K562 (cell line): ENCODE measurements around the gene CNIH3. TPM values are rescaled to one million over a fixed set of nuclear protein-coding genes. Genes with fewer than 3 reads are reported as not detected.

ENCODE experiments used
- ATAC-seq: fragments of 200-7000 bp; cut with Tn5 transposase; 3 replicates; pipeline ENCODE4 v1.9.1; 2020; ENCODE audit warnings: moderate library complexity
- BruUV-seq: library from RNA; stranded (reverse); fragments of 400-500 nt; replicated peaks from 2 replicates; lab custom pipeline; 2021; lab: Mats Ljungman, UMichigan
- CTCF ChIA-PET: fragments of 300-600 bp; formaldehyde crosslinking; extraction: SDS; loops from one replicate; lab custom pipeline; 2021; ENCODE audit warnings: low intra/inter-chr PET ratio; lab: Yijun Ruan, JAX
- POLR2A ChIA-PET: fragments of 300-600, 350-650 bp; sonication (Branson Sonifier 250); formaldehyde crosslinking; extraction: SDS; loops from one replicate; lab custom pipeline; 2021; ENCODE audit warnings: antibody characterized with exemption, inconsistent platforms; lab: Yijun Ruan, JAX
- DNase-seq, 4 experiments: peaks; one replicate each; pipeline versions ENCODE4 v3.0.0 to v3.0.0-alpha.2; 2011 to 2018; ENCODE audit warnings: low spot score in 3 of 4, mixed read lengths in 3 of 4; ENCODE audit errors: extremely low read depth in 1 of 4
- FAIRE-seq: peaks from 2 replicates; lab custom pipeline; 2011; peaks lifted over from hg19 to GRCh38; lab: Jason Lieb, UNC
- H2AFZ ChIP-seq: 2 replicates; pipeline ENCODE4 v1.6.0; 2011; ENCODE audit warnings: low read depth, low read length, control low read depth, inconsistent platforms
- H3K27ac ChIP-seq: fragments of 200-600 bp; 3 replicates; pipeline ENCODE4 v1.8.0; 2011; ENCODE audit warnings: low read depth, mild to moderate bottlenecking, control low read depth, inconsistent platforms, low read length, moderate library complexity, mixed read lengths; ENCODE audit errors: extremely low read depth
- H3K27me3 ChIP-seq, 2 experiments: fragments of 300-600 bp in 1 of 2; 2 replicates in 1 of 2; 3 replicates in 1 of 2; pipeline versions ENCODE4 v1.6.0 to v1.8.0; 2011; ENCODE audit warnings: inconsistent platforms in 2 of 2, low read length in 2 of 2, mild to moderate bottlenecking in 1 of 2, mixed read lengths in 1 of 2, moderate library complexity in 1 of 2; ENCODE audit not compliant: control insufficient read depth in 2 of 2, insufficient read depth in 2 of 2
- H3K36me3 ChIP-seq: fragments of 300-600 bp; 3 replicates; pipeline ENCODE4 v1.8.0; 2011; ENCODE audit warnings: mild to moderate bottlenecking, low read length, inconsistent platforms; ENCODE audit not compliant: control insufficient read depth, insufficient read depth
- H3K4me1 ChIP-seq, 2 experiments: fragments of 200-600 bp in 1 of 2; replicated peaks in 1 of 2; 2 replicates in 1 of 2; 3 replicates in 1 of 2; pipeline versions ENCODE4 v1.5.1 to v1.8.0; 2011; ENCODE audit warnings: inconsistent platforms in 2 of 2, low read length in 2 of 2, mild to moderate bottlenecking in 1 of 2, mixed read lengths in 1 of 2, moderate library complexity in 1 of 2; ENCODE audit not compliant: control insufficient read depth in 2 of 2, insufficient read depth in 2 of 2
- H3K4me2 ChIP-seq: 2 replicates; pipeline ENCODE4 v1.6.1; 2011; ENCODE audit warnings: low read length, control low read depth, inconsistent platforms, mixed read lengths; ENCODE audit not compliant: insufficient read depth
- H3K4me3 ChIP-seq: fragments of 200-600 bp; sonication (generic), shearing (Covaris generic); 2 replicates; pipeline ENCODE4 v1.5.1; 2016; ENCODE audit warnings: control low read depth, inconsistent platforms
- H3K79me2 ChIP-seq: fragments of 200-600 bp; 3 replicates; pipeline ENCODE4 v1.8.0; 2011; ENCODE audit warnings: low read length, inconsistent platforms; ENCODE audit not compliant: control insufficient read depth, insufficient read depth
- H3K9ac ChIP-seq, 2 experiments: 2 replicates each; pipeline versions ENCODE4 v1.6.0 to v1.6.1; 2011; ENCODE audit warnings: low read depth in 2 of 2, low read length in 2 of 2, control low read depth in 1 of 2, inconsistent platforms in 1 of 2, mild to moderate bottlenecking in 1 of 2, mixed read lengths in 1 of 2; ENCODE audit not compliant: insufficient read depth in 1 of 2
- H3K9me1 ChIP-seq: one replicate; pipeline ENCODE4 v1.6.0; 2011; ENCODE audit warnings: inconsistent platforms, mild to moderate bottlenecking, low read length, moderate library complexity; ENCODE audit not compliant: control insufficient read depth, insufficient read depth
- H3K9me3 ChIP-seq: replicated peaks from 2 replicates; pipeline ENCODE4 v1.5.1; 2011; ENCODE audit warnings: low read depth, low read length, inconsistent platforms; ENCODE audit not compliant: control insufficient read depth, insufficient read depth
- H4K20me1 ChIP-seq: replicated peaks from 2 replicates; pipeline ENCODE4 v1.6.1; 2011; ENCODE audit warnings: low read length, inconsistent platforms, mixed read lengths; ENCODE audit not compliant: control insufficient read depth, insufficient read depth
- EHMT2 ChIP-seq: fragments of 450-650 bp; IDR thresholded peaks from 2 replicates; pipeline ENCODE4 v1.6.1; 2018; ENCODE audit warnings: antibody characterized with exemption
- ELK1 ChIP-seq: sonication (generic); formaldehyde crosslinking; IDR thresholded peaks from 2 replicates; pipeline ENCODE4 v1.8.1; 2022; ENCODE audit warnings: missing genetic modification reagents
- FOXJ2 ChIP-seq: fragments of 200-800 bp; sonication (Bioruptor generic); IDR thresholded peaks from 2 replicates; pipeline ENCODE4 v1.6.1; 2016; ENCODE audit warnings: missing genetic modification characterization, missing compliant biosample characterization
- GMEB1 ChIP-seq: fragments of 250-450 bp; sonication (Bioruptor Pico); IDR thresholded peaks from 2 replicates; pipeline ENCODE4 v1.4.0; 2020; ENCODE audit warnings: mild to moderate bottlenecking
- GTF2A2 ChIP-seq: IDR thresholded peaks from 2 replicates; pipeline ENCODE4 v1.6.1; 2016; ENCODE audit warnings: mild to moderate bottlenecking, missing genetic modification characterization, missing compliant biosample characterization
- HDAC8 ChIP-seq: fragments of 450-650 bp; IDR thresholded peaks from 2 replicates; pipeline ENCODE4 v1.6.1; 2016; ENCODE audit warnings: mild to moderate bottlenecking, missing genetic modification characterization, moderate library complexity, missing compliant biosample characterization
- NEUROD1 ChIP-seq: fragments of 150-350 bp; IDR thresholded peaks from 2 replicates; pipeline ENCODE4 v1.6.1; 2014; ENCODE audit warnings: borderline replicate concordance, low read length, low read depth; ENCODE audit not compliant: partially characterized antibody
- NR1H2 ChIP-seq: sonication (generic); formaldehyde crosslinking; IDR thresholded peaks from 2 replicates; pipeline ENCODE4 v1.4.0; 2020; ENCODE audit warnings: mild to moderate bottlenecking, missing genetic modification reagents
- TAF9B ChIP-seq: fragments of 450-650 bp; IDR thresholded peaks from 2 replicates; pipeline ENCODE4 v1.6.1; 2018; ENCODE audit warnings: mild to moderate bottlenecking; ENCODE audit not compliant: partially characterized antibody
- TSC22D4 ChIP-seq: fragments of 450-650 bp; IDR thresholded peaks from 2 replicates; pipeline ENCODE4 v1.6.1; 2016; ENCODE audit warnings: missing genetic modification characterization, missing biosample characterization, control low read depth
- ZBTB1 ChIP-seq: sonication (generic); formaldehyde crosslinking; IDR thresholded peaks from 2 replicates; pipeline ENCODE4 v1.8.1; 2023; ENCODE audit warnings: missing genetic modification reagents, low read depth, mild to moderate bottlenecking, borderline replicate concordance
- ZBTB8A ChIP-seq: fragments of 450-650 bp; IDR thresholded peaks from 2 replicates; pipeline ENCODE4 v1.6.1; 2018; ENCODE audit warnings: mild to moderate bottlenecking, moderate library complexity; ENCODE audit not compliant: partially characterized antibody
- ZEB2 ChIP-seq: fragments of 450-650 bp; IDR thresholded peaks from 2 replicates; pipeline ENCODE4 v1.6.1; 2016
- ZNF174 ChIP-seq: fragments of 250-450 bp; sonication (Bioruptor Pico); IDR thresholded peaks from 2 replicates; pipeline ENCODE4 v1.4.0; 2020; ENCODE audit warnings: mild to moderate bottlenecking
- ZNF282 ChIP-seq: sonication (generic); formaldehyde crosslinking; IDR thresholded peaks from 2 replicates; pipeline ENCODE4 v1.8.1; 2023; ENCODE audit warnings: missing genetic modification reagents
- ZNF512 ChIP-seq: IDR thresholded peaks from 2 replicates; pipeline ENCODE4 v1.6.1; 2016; ENCODE audit warnings: missing genetic modification characterization, missing compliant biosample characterization
- ZZZ3 ChIP-seq: fragments of 450-650 bp; IDR thresholded peaks from 2 replicates; pipeline ENCODE4 v1.6.1; 2016; ENCODE audit warnings: antibody characterized with exemption, mild to moderate bottlenecking, moderate library complexity
- WGBS: fragments of 100-300 bp; shearing (Covaris generic); methylation state at CpG from one replicate; pipeline ENCODE4 v1.1.6; 2016; ENCODE audit warnings: low coverage, mixed read lengths; ENCODE audit not compliant: insufficient coverage; ENCODE audit errors: missing lambda C conversion rate; 5-methylcytosine and 5-hydroxymethylcytosine counted together
- in situ Hi-C: fragments of 300-500 bp; cut with MboI; formaldehyde crosslinking; loops from 4 replicates; pipeline ENCODE4 v1.15.0; 2018; ENCODE audit warnings: inconsistent platforms, mixed read lengths
- intact Hi-C: fragments of 100-400 bp; cut with micrococcal nuclease; formaldehyde crosslinking; loops from 2 replicates; pipeline ENCODE4 v1.14.2; 2022
- polyA plus RNA-seq, 8 experiments: library from polyadenylated mRNA; depleted of rRNA in 4 of 8; stranded (reverse) in 5 of 8; unstranded in 3 of 8; fragments of >200 nt; fragmentation: Nextera tagmentation in 2 of 8; fragmentation: Illumina TruSeq in 1 of 8; extraction: Ambion mirVana in 2 of 8; extraction: Trizol in 1 of 8; gene quantifications; 2 replicates each; pipeline versions ENCODE4 v1.2.1 to v1.2.3, GENCODE V29; 2011 to 2014; ENCODE audit warnings: inconsistent platforms in 1 of 8, missing spikeins in 1 of 8
- total RNA-seq, 7 experiments: library from RNA; depleted of rRNA in 6 of 7; stranded (reverse); fragments of >200 nt in 6 of 7; fragmentation: Illumina TruSeq in 2 of 7; extraction: Trizol in 2 of 7; gene quantifications; 2 replicates each; pipeline versions ENCODE4 v1.2.1 to v1.2.3, GENCODE V29; 2011 to 2021; ENCODE audit warnings: low replicate concordance in 1 of 7
- TF ChIP-seq, protein P1 (sequence below): sonication (generic); formaldehyde crosslinking; IDR thresholded peaks from 2 replicates; pipeline ENCODE4 v1.8.1; 2022; ENCODE audit warnings: missing genetic modification reagents

The CNIH3 gene
- total and polyA plus RNA-seq, 9 of the 15 experiments (the other 6 are each of a cell fraction or from before 2014, with no cell fraction given) = 0.14 to 1.8 (median 0.79) TPM

GRCh38 chr1:224650290-224650689, 34.2 kb downstream of the CNIH3 start:
- H2AFZ ChIP-seq = no peak overlapping the region
- in situ Hi-C loops = no loop called here
- no peaks in the 10 kb centered on the region for H3K9me1 ChIP-seq
- BruUV-seq = no TSS peak
- H3K27me3 ChIP-seq = peaks cover 21 to 56% of the 10 kb centered on the region in 2 experiments
- H3K4me1 ChIP-seq = no peaks in the 10 kb centered on the region
- no peak overlapping the region for H3K4me2 ChIP-seq
- H3K9ac ChIP-seq = no peak overlapping the region
- no peaks in the 10 kb centered on the region for H3K9me3 ChIP-seq
- no peaks in the 10 kb centered on the region for H4K20me1 ChIP-seq
- H3K4me3 ChIP-seq = no peak overlapping the region
- ChIA-PET POLR2A (no interaction called here), CTCF (no interaction called here)
- DNase-seq (no peak), FAIRE-seq (no peak), ATAC-seq (no peak)
- H3K36me3 ChIP-seq = no peaks in the 10 kb centered on the region
- 0% methylated on average over 3 of the region's 3 CpGs for WGBS
- H3K79me2 ChIP-seq = no peaks in the 10 kb centered on the region
- TF ChIP-seq NR1H2 (CRISPR knock-in tag) = no peak
- no peak for TF ChIP-seq ZBTB8A
- TF ChIP-seq ZBTB1 (CRISPR knock-in tag) = no peak
- TF ChIP-seq HDAC8 (tag) = no peak
- TF ChIP-seq ZZZ3 = no peak
- TF ChIP-seq ZEB2 = no peak
- no peak for TF ChIP-seq EHMT2
- TF ChIP-seq NEUROD1 = no peak
- no peak for TF ChIP-seq GTF2A2
- no peak for TF ChIP-seq ZNF174 (CRISPR knock-in tag)
- no peak for TF ChIP-seq GMEB1
- TF ChIP-seq ELK1 (CRISPR knock-in tag) = no peak
- TF ChIP-seq ZNF512 (tag) = no peak
- no peak for TF ChIP-seq FOXJ2
- TF ChIP-seq ZNF282 (CRISPR knock-in tag) = no peak
- no peak for TF ChIP-seq TSC22D4 (tag)
- TF ChIP-seq, protein P1, sequence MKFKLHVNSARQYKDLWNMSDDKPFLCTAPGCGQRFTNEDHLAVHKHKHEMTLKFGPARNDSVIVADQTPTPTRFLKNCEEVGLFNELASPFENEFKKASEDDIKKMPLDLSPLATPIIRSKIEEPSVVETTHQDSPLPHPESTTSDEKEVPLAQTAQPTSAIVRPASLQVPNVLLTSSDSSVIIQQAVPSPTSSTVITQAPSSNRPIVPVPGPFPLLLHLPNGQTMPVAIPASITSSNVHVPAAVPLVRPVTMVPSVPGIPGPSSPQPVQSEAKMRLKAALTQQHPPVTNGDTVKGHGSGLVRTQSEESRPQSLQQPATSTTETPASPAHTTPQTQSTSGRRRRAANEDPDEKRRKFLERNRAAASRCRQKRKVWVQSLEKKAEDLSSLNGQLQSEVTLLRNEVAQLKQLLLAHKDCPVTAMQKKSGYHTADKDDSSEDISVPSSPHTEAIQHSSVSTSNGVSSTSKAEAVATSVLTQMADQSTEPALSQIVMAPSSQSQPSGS = no peak
- no peak for TF ChIP-seq TAF9B
- intact Hi-C loops = no loop called here
- no peak overlapping the region for H3K27ac ChIP-seq
